AG04450 (cell line): ENCODE data around the gene GCC2. TPM values are rescaled to one million over a fixed set of nuclear protein-coding genes. Genes with fewer than 3 reads are reported as not detected.
A peak's percentile ranks its signal among the peaks of the same experiment; 100 is the strongest.

Source experiments
- CTCF ChIA-PET: fragments of 300-600, 350-600 bp; formaldehyde crosslinking; extraction: SDS; loops from one replicate; lab custom pipeline; 2022; ENCODE audit warnings: antibody characterized with exemption, inconsistent platforms; lab: Charles Lee
- POLR2A ChIA-PET: fragments of 350-600 bp; formaldehyde crosslinking; extraction: SDS; loops from one replicate; lab custom pipeline; 2021; ENCODE audit warnings: antibody characterized with exemption, inconsistent platforms; lab: Yijun Ruan, JAX
- DNase-seq: peaks from one replicate; pipeline ENCODE4 v3.0.0-alpha.2; 2011; ENCODE audit warnings: low read depth, low spot score
- H3K27ac ChIP-seq: one replicate; pipeline ENCODE4 v1.5.1; 2012; ENCODE audit warnings: low read depth, low read length, control low read depth
- H3K27me3 ChIP-seq: one replicate; pipeline ENCODE4 v1.6.0; 2012; ENCODE audit warnings: low read length; ENCODE audit not compliant: control insufficient read depth, insufficient read depth
- H3K4me3 ChIP-seq: 2 replicates; pipeline ENCODE4 v1.5.1; 2011; ENCODE audit warnings: mild to moderate bottlenecking, low read depth, low read length, control low read depth
- H3K9me3 ChIP-seq: 2 replicates; pipeline ENCODE4 v1.5.1; 2012; ENCODE audit warnings: low read length; ENCODE audit not compliant: control insufficient read depth, insufficient read depth
- polyA minus RNA-seq: library from RNA; depleted of rRNA, polyadenylated mRNA; stranded (reverse); fragments of >200 nt; gene quantifications from 2 replicates; pipeline ENCODE4 v1.2.3, GENCODE V29; 2011; rRNA and poly(A)+ RNA removed
- polyA plus RNA-seq: library from polyadenylated mRNA; depleted of rRNA; stranded (reverse); fragments of >200 nt; gene quantifications from 2 replicates; pipeline ENCODE4 v1.2.3, GENCODE V29; 2011; rRNA removed
- TF ChIP-seq, protein P1 (sequence below): IDR thresholded peaks from 2 replicates; pipeline ENCODE4 v1.5.1; 2011; ENCODE audit warnings: low read depth, low read length, control low read depth, inconsistent platforms

GCC2 gene, protein sequence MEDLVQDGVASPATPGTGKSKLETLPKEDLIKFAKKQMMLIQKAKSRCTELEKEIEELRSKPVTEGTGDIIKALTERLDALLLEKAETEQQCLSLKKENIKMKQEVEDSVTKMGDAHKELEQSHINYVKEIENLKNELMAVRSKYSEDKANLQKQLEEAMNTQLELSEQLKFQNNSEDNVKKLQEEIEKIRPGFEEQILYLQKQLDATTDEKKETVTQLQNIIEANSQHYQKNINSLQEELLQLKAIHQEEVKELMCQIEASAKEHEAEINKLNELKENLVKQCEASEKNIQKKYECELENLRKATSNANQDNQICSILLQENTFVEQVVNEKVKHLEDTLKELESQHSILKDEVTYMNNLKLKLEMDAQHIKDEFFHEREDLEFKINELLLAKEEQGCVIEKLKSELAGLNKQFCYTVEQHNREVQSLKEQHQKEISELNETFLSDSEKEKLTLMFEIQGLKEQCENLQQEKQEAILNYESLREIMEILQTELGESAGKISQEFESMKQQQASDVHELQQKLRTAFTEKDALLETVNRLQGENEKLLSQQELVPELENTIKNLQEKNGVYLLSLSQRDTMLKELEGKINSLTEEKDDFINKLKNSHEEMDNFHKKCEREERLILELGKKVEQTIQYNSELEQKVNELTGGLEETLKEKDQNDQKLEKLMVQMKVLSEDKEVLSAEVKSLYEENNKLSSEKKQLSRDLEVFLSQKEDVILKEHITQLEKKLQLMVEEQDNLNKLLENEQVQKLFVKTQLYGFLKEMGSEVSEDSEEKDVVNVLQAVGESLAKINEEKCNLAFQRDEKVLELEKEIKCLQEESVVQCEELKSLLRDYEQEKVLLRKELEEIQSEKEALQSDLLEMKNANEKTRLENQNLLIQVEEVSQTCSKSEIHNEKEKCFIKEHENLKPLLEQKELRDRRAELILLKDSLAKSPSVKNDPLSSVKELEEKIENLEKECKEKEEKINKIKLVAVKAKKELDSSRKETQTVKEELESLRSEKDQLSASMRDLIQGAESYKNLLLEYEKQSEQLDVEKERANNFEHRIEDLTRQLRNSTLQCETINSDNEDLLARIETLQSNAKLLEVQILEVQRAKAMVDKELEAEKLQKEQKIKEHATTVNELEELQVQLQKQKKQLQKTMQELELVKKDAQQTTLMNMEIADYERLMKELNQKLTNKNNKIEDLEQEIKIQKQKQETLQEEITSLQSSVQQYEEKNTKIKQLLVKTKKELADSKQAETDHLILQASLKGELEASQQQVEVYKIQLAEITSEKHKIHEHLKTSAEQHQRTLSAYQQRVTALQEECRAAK (N-terminal part only)
- polyA plus RNA-seq (13.2 and 19.5 TPM in 2 replicates), polyA minus RNA-seq (9.0 and 17.7 TPM in 2 replicates)

DNA sequence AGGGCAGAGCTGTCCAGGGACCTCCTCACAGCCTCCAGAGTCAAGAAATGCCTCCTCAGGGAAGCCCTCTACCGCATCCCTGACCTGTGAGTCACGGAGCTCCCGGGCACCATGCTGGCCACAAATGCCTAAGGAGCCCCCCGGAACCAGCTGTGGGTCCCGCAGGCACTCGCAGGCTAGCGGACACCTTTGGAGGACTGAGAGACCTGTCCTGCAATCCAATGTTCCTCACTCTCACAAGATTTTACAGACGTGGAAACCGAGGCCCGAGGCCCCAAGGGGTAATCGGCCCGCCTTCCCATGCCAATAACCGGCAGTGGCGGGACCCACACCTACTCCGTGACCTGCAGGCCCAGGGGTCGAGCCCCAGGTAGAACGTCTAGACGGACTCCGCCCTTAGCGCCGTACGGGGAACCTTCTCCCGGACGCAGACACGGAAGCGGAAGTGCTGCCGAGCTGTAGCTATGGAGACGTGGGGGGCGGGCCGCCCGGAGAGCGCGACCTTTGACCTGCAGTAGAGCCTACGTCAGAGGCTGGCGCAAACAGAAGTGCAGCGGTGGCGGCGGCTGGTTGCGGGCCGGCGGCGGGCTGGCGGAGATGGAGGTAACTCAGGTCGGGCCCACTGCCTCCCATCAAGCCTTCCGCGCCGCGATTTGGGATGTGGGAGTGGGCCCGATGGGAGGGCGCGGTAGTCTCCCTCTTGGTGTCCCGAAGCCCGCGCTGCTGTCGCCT is at the start of gene GCC2:
TSS of gene GCC2 (plus strand) at position 529 of the 732 bp plus-strand sequence. CDS start at position 598, 69 bp downstream.
- ChIA-PET POLR2A (interaction anchor here (0.7 to 1.4 kb wide), 5 partner anchors 39 to 138 kb away, joined by 3 to 6 read pairs (median 3); no protein-coding TSS in a partner anchor), CTCF (interaction anchor here (1.4 kb wide), 1 partner anchor 135 kb away, joined by 3 read pairs; no protein-coding TSS in a partner anchor)
- Histone ChIP-seq H3K27ac (peak within 1 kb of the TSS; percentile 92), H3K4me3 (peak within 1 kb of the TSS; percentile 88), H3K27me3 (no peaks in the 10 kb centered on the region), H3K9me3 (peaks cover 3% of the 10 kb centered on the region; the same call in 1 of the 2 replicates)
- peak; percentile 83 for DNase-seq
- TF ChIP-seq, protein P1, sequence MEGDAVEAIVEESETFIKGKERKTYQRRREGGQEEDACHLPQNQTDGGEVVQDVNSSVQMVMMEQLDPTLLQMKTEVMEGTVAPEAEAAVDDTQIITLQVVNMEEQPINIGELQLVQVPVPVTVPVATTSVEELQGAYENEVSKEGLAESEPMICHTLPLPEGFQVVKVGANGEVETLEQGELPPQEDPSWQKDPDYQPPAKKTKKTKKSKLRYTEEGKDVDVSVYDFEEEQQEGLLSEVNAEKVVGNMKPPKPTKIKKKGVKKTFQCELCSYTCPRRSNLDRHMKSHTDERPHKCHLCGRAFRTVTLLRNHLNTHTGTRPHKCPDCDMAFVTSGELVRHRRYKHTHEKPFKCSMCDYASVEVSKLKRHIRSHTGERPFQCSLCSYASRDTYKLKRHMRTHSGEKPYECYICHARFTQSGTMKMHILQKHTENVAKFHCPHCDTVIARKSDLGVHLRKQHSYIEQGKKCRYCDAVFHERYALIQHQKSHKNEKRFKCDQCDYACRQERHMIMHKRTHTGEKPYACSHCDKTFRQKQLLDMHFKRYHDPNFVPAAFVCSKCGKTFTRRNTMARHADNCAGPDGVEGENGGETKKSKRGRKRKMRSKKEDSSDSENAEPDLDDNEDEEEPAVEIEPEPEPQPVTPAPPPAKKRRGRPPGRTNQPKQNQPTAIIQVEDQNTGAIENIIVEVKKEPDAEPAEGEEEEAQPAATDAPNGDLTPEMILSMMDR = no peak

DNA sequence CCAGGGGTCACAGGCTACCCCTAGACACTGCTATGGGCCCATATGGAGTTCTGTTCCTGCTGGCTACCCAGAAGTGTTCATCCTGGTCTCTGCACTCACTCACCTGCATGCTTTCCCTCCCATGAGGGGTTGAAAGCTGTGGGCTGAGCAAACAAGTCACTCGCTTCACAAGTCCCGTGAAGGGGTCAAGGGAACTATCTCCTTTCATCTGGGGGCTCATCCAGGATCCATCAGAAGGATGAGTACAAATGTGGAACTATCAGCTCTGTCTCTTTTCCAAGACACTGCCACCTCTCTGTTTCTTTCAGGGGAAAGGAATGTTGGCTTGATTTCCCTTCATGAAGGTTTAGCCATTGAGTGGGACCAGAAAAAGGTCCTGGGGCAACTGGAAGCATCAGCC is 49.5 kb upstream of the GCC2 start:
- Histone ChIP-seq H3K27ac (no peak overlapping the region), H3K9me3 (peaks cover 24% of the 10 kb centered on the region), H3K27me3 (no peaks in the 10 kb centered on the region), H3K4me3 (no peak overlapping the region)
- no peak for DNase-seq
- TF ChIP-seq, protein P1 = no peak
- ChIA-PET POLR2A (no interaction called here), CTCF (interaction anchor here (1.3 kb wide), 1 partner anchor 185 kb away, joined by 5 read pairs; no protein-coding TSS in a partner anchor)

DNA sequence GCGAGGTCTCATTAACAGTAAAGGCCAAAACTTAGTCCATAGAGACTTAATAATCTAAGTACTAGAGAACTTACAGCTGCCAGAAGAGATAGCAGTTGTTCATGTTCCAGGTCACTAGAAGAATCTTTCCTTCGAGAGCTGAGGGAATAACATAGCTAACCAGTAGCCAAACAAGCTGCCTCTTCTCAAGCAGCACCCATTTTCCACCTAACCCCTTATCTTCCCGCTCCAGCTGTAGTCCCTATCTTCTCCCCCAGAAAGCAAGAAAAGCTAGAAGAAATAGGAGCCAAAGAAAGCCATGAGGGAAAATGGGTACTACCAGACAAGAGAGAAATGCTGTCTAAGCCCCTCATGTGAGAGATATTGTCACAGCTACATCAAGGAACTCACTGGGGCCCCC is 47.2 kb upstream of the GCC2 start:
- no peak overlapping the region for H3K27ac ChIP-seq
- CTCF ChIA-PET = interaction anchor here (0.7 kb wide), 1 partner anchor 13 kb away, joined by 3 read pairs; no protein-coding TSS in a partner anchor
- POLR2A ChIA-PET = no interaction called here
- no peak overlapping the region for H3K4me3 ChIP-seq
- TF ChIP-seq, protein P1 = no peak
- H3K9me3 ChIP-seq = peaks cover 28% of the 10 kb centered on the region
- DNase-seq = no peak
- no peaks in the 10 kb centered on the region for H3K27me3 ChIP-seq

DNA sequence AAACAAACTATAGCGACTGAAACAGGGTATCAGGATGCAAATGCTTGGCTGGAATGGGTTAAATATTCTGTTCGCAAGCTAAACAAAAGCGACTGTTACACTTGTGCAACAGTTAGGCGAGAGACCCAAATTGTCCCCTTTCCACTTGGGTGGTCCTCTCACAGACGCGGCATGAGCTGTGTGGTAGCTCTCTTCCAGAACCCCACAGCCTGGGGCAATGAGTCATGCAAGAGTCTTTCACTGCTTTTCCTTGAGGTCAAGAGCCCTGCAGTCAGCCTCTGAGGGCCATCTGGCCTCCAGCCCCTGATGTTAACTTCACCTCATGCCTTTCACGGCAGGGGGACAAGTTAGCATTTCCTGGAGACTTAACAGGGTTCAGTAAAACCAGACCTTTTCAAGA is 45.5 kb upstream of the GCC2 start:
- H3K27me3 ChIP-seq = no peaks in the 10 kb centered on the region
- H3K4me3 ChIP-seq = no peak overlapping the region
- CTCF ChIA-PET = interaction anchor here (0.6 to 1.8 kb wide), 4 partner anchors 26 to 181 kb away, joined by 3 to 6 read pairs (median 4); partner anchors contain the start of gene SULT1C4
- H3K9me3 ChIP-seq = peaks cover 27% of the 10 kb centered on the region
- TF ChIP-seq, protein P1 = no peak
- DNase-seq = peak; percentile 18
- POLR2A ChIA-PET = no interaction called here
- peak overlapping the region; percentile 24 for H3K27ac ChIP-seq
